Left lung (tissue), 10 donors: ENCODE measurements around the gene CTDSPL. TPM values are rescaled to one million over a fixed set of nuclear protein-coding genes. Genes with fewer than 3 reads are reported as not detected.

Source experiments
- ATAC-seq: fragments of 200-7000 bp; cut with Tn5 transposase; one replicate; pipeline ENCODE4 v1.9.1; 2020; ENCODE audit warnings: moderate library complexity
- DNase-seq, 4 donors: peaks; one replicate each; pipeline ENCODE4 v3.0.0-alpha.2; 2013 to 2020
- H3K27ac ChIP-seq, 2 donors: fragments of 200-600 bp; sonication (generic) in 1 of 2; one replicate each; pipeline versions ENCODE4 v1.5.0 to v1.8.0; 2020 to 2021
- H3K27me3 ChIP-seq, 2 donors: fragments of 200-600 bp; sonication (generic) in 1 of 2; one replicate each; pipeline versions ENCODE4 v1.5.0 to v1.8.0; 2020 to 2021
- H3K36me3 ChIP-seq, 2 donors: fragments of 200-600 bp; sonication (generic) in 1 of 2; one replicate each; pipeline versions ENCODE4 v1.5.0 to v1.8.0; 2020 to 2021
- H3K4me1 ChIP-seq, 2 donors: fragments of 200-600 bp; one replicate each; pipeline ENCODE4 v1.8.0; 2021
- H3K4me3 ChIP-seq, 2 donors: fragments of 200-600 bp; sonication (generic) in 1 of 2; one replicate each; pipeline versions ENCODE4 v1.5.0 to v1.8.0; 2020 to 2021; ENCODE audit warnings: mild to moderate bottlenecking in 1 of 2
- H3K9me3 ChIP-seq, 2 donors: fragments of 200-600 bp; sonication (generic) in 1 of 2; one replicate each; pipeline versions ENCODE4 v1.5.0 to v1.8.0; 2020 to 2021
- CTCF ChIP-seq, 2 donors: fragments of 200-600 bp; sonication (generic) in 1 of 2; IDR thresholded peaks; one replicate each; pipeline versions ENCODE4 v1.5.0 to v1.8.0; 2021; ENCODE audit warnings: antibody characterized with exemption in 2 of 2
- intact Hi-C, 2 donors: fragments of 100-400 bp; cut with DNase I; formaldehyde crosslinking; loops; one replicate each; pipeline versions ENCODE4 v1.11.2 to v1.14.2; 2022
- polyA plus RNA-seq, 6 donors: library from polyadenylated mRNA; unstranded; fragments of 120-200 nt; gene quantifications; one replicate each; pipeline ENCODE4 v1.2.1, GENCODE V29; 2013; ENCODE audit not compliant: insufficient read length in 6 of 6
- total RNA-seq, 2 donors: library from RNA; stranded (reverse); fragmentation: NEBNext Ultra II Directional; extraction: Animal tissue kit (Norgen Biotek cat#: 25700); gene quantifications; one replicate each; pipeline ENCODE4 v1.2.1, GENCODE V29; 2021
- donor health status: DM: no; HTN: yes; CAD: no.
- donor health status: DM: no; HTN: no; CAD: no.

CTDSPL gene
- total and polyA plus RNA-seq, 8 donors: 46.9 to 122 (median 115) TPM

- H3K4me1 ChIP-seq: no peaks in the 10 kb centered on the region
- DNase-seq (no peak), ATAC-seq (peak; percentile 61)
- no peaks in the 10 kb centered on the region for H3K27me3 ChIP-seq
- peaks cover 0 to 8% of the 10 kb centered on the region in 2 donors for H3K36me3 ChIP-seq
- no peak overlapping the region for H3K4me3 ChIP-seq
- H3K27ac ChIP-seq: no peak overlapping the region
- H3K9me3 ChIP-seq: no peaks in the 10 kb centered on the region
- intact Hi-C loops: no loop called here
- no peak for TF ChIP-seq CTCF (IDR thresholded peaks at IDR 0.05)
Measured at GRCh38 chr3:37833302-37834186, 28.1 kb upstream of the CTDSPL start.

GRCh38 chr3:37836589-37836988 is 25.1 kb upstream of the CTDSPL start:
- ATAC-seq: no peak
- TF ChIP-seq CTCF (IDR thresholded peaks at IDR 0.05): no peak

GRCh38 chr3:37847689-37848088 is 14.0 kb upstream of the CTDSPL start:
- peaks cover 0 to 4% of the 10 kb centered on the region in 2 donors for H3K36me3 ChIP-seq
- TF ChIP-seq CTCF (IDR thresholded peaks at IDR 0.05): no peak

More at GRCh38 chr3:37836589-37836988, 25.1 kb upstream of the CTDSPL start:
- no peak for DNase-seq
- no peaks in the 10 kb centered on the region for H3K9me3 ChIP-seq
- no peak overlapping the region for H3K27ac ChIP-seq
- H3K27me3 ChIP-seq: no peaks in the 10 kb centered on the region
- no peaks in the 10 kb centered on the region for H3K4me1 ChIP-seq
- H3K36me3 ChIP-seq: peaks cover 0 to 14% of the 10 kb centered on the region in 2 donors
- intact Hi-C loops: no loop called here
- no peak overlapping the region for H3K4me3 ChIP-seq

GRCh38 chr3:37849146-37849923 is 12.3 kb upstream of the CTDSPL start:
- no peaks in the 10 kb centered on the region for H3K27me3 ChIP-seq
- H3K36me3 ChIP-seq: peaks cover 0 to 4% of the 10 kb centered on the region in 2 donors
- no peaks in the 10 kb centered on the region for H3K4me1 ChIP-seq
- no peak for DNase-seq
- no peak for TF ChIP-seq CTCF (IDR thresholded peaks at IDR 0.05)
- no peak overlapping the region for H3K4me3 ChIP-seq
- H3K9me3 ChIP-seq: no peaks in the 10 kb centered on the region
- intact Hi-C loops: no loop called here
- H3K27ac ChIP-seq: no peak overlapping the region
- ATAC-seq: no peak

More at GRCh38 chr3:37847689-37848088, 14.0 kb upstream of the CTDSPL start:
- ATAC-seq (no peak), DNase-seq (no peak)
- Histone ChIP-seq H3K4me3 (no peak overlapping the region), H3K27ac (no peak overlapping the region), H3K9me3 (no peaks in the 10 kb centered on the region), H3K4me1 (no peaks in the 10 kb centered on the region), H3K27me3 (no peaks in the 10 kb centered on the region)
- intact Hi-C loops: no loop called here

- Histone ChIP-seq H3K4me3 (no peak overlapping the region), H3K9me3 (no peaks in the 10 kb centered on the region), H3K27me3 (no peaks in the 10 kb centered on the region), H3K4me1 (no peaks in the 10 kb centered on the region), H3K27ac (no peak overlapping the region), H3K36me3 (peaks cover 0 to 4% of the 10 kb centered on the region in 2 donors)
- DNase-seq (no peak), ATAC-seq (no peak)
- no peak for TF ChIP-seq CTCF (IDR thresholded peaks at IDR 0.05)
- intact Hi-C loops: loop anchor here in 1 of 2 donors (10.0 kb wide), 1 partner anchor 113 kb away; no protein-coding TSS in a partner anchor
Measured at GRCh38 chr3:37852097-37852496, 9.6 kb upstream of the CTDSPL start.
